Measurements from ENCODE around the gene HPS6.

DNA sequence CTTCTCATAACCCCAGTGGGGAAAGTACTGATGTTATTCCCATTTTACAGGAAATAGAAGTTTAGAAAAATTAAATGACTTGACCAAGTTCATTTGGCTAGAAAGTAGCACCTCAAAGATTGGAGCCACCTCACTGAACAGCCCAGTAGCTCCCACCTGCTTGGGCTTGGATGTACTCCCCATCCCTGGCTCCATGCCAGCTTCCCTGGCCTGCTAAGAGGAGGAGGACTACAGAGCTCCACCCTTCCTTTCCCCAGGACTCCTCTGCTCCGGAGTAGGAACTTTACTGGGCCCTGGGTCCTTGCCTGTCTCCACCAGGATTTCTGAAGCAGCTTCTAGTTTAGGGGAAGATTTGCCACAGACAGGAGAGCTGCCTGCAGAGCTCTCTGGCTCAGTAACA, 3.1 kb downstream of the HPS6 start:
- no peak for TF ChIP-seq CTCF (conservative IDR thresholded peaks at IDR 0.05)
- no peak for TF ChIP-seq ZFX (IDR thresholded peaks at IDR 0.05)

Measured in C4-2B (cell line).